Measurements from ENCODE around the gene PHTF2.
"Not testable (repeated sequence)": the region's sequence is repeated elsewhere in the genome, so short reads cannot be mapped to it uniquely, and the experiment has no call there.

Gene PHTF2

DNA sequence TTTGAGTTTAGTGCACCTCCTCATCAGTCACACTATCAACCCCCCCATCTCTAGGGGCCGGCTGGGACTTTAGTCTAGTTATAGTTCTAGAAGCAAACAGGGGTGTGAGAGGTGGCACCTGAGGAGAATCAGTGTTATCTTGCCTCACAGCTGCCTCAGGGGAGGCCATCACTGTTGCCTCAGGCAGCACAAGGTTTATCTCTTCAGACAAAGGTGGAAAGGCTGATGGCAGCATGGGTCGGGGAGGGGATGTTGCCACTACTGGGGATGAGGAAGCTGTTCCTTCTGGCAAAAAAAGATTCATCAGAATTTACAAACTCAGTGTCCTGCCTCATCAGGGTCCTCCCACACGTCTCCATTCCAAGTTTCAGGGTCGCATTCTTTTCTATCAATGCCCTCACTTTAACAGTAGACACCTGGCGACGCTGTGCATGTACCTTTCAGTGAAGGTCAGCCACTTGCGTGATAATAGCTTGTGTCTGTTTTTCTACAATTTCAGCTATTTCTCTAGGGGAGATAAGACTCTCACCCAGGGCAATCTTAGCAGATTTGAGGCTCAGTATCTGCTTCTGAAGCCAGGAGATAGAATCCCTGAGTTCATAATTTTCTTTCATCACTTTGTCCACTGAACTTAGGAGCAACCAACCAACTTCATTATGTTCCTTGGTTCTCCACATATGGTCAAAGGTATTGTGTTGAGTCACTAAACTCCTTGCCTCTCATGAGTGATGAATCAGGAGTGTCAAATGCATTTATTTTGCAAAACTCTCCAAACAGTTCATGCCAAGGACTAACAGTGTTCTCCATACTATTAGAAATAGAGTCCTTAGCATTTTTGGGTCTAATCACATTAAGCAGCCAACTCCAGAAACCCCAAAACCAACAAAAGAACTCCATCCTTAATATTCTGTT lies 75.1 kb downstream of the PHTF2 start:
- not testable (repeated sequence) for H3K36me3 ChIP-seq (ENCODE audit: control insufficient read depth, insufficient read depth, low read length); H3K4me3 ChIP-seq (replicated peaks; ENCODE audit: low read depth, low read length); DNase-seq (ENCODE audit: extremely low read depth, insufficient read length); H3K27me3 ChIP-seq (replicated peaks; ENCODE audit: control insufficient read depth, insufficient read depth, low read length)

GRCh38 chr7:77877791-77878190 lies 79.2 kb downstream of the PHTF2 start:
- H3K27me3 ChIP-seq (replicated peaks; ENCODE audit: control insufficient read depth, insufficient read depth, low read length) = no peaks in the 10 kb centered on the region
- H3K36me3 ChIP-seq (ENCODE audit: control insufficient read depth, insufficient read depth, low read length) = no peaks in the 10 kb centered on the region; the same call in none of the 2 replicates
- no peak for TF ChIP-seq CTCF (IDR thresholded peaks at IDR 0.05; ENCODE audit: insufficient read depth, low read length, poor library complexity, severe bottlenecking)
- H3K4me3 ChIP-seq (replicated peaks; ENCODE audit: low read depth, low read length) = no peak overlapping the region
- no peak for DNase-seq (ENCODE audit: extremely low read depth, insufficient read length)

- H3K4me3 ChIP-seq (replicated peaks; ENCODE audit: low read depth, low read length) = no peak overlapping the region
- DNase-seq (ENCODE audit: extremely low read depth, insufficient read length) = no peak
These were observed 79.9 kb downstream of the PHTF2 start for GRCh38 chr7:77878500-77878899.

DNA sequence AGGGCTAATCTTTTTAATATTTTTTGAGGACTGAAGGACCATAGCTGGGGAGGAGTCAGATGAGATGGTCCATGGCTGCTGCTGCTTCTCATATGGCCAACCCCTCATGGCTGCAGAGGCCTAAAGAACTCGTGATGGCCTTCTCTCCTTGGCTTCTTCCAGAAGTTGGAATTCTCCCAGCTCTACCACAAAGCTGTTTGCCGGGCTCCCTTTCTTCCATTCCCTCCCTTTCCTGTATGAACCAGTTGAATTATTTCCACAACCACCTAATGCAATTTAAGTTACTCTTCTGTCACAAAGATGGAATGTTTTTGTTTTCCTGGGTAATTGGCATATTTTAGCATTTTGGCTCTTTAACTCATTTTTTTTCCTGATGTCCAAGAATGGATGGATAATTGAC lies 80.7 kb downstream of the PHTF2 start:
- no peaks in the 10 kb centered on the region; the same call in none of the 2 replicates for H3K36me3 ChIP-seq (ENCODE audit: control insufficient read depth, insufficient read depth, low read length)
- no peak overlapping the region for H3K4me3 ChIP-seq (replicated peaks; ENCODE audit: low read depth, low read length)
- no peak for DNase-seq (ENCODE audit: extremely low read depth, insufficient read length)
- no peak for TF ChIP-seq CTCF (IDR thresholded peaks at IDR 0.05; ENCODE audit: insufficient read depth, low read length, poor library complexity, severe bottlenecking)
- H3K27me3 ChIP-seq (replicated peaks; ENCODE audit: control insufficient read depth, insufficient read depth, low read length) = no peaks in the 10 kb centered on the region

More at GRCh38 chr7:77878500-77878899, 79.9 kb downstream of the PHTF2 start:
- TF ChIP-seq CTCF (IDR thresholded peaks at IDR 0.05; ENCODE audit: insufficient read depth, low read length, poor library complexity, severe bottlenecking) = no peak
- Histone ChIP-seq H3K27me3 (replicated peaks; ENCODE audit: control insufficient read depth, insufficient read depth, low read length) (no peaks in the 10 kb centered on the region), H3K36me3 (ENCODE audit: control insufficient read depth, insufficient read depth, low read length) (no peaks in the 10 kb centered on the region; the same call in none of the 2 replicates)

- DNase-seq (ENCODE audit: extremely low read depth, insufficient read length) = no peak
- TF ChIP-seq CTCF (IDR thresholded peaks at IDR 0.05; ENCODE audit: insufficient read depth, low read length, poor library complexity, severe bottlenecking) = no peak
- Histone ChIP-seq H3K36me3 (ENCODE audit: control insufficient read depth, insufficient read depth, low read length) (no peaks in the 10 kb centered on the region), H3K4me3 (replicated peaks; ENCODE audit: low read depth, low read length) (no peak overlapping the region), H3K27me3 (replicated peaks; ENCODE audit: control insufficient read depth, insufficient read depth, low read length) (no peaks in the 10 kb centered on the region)
These were observed 83.3 kb downstream of the PHTF2 start for GRCh38 chr7:77881871-77882270.

DNA sequence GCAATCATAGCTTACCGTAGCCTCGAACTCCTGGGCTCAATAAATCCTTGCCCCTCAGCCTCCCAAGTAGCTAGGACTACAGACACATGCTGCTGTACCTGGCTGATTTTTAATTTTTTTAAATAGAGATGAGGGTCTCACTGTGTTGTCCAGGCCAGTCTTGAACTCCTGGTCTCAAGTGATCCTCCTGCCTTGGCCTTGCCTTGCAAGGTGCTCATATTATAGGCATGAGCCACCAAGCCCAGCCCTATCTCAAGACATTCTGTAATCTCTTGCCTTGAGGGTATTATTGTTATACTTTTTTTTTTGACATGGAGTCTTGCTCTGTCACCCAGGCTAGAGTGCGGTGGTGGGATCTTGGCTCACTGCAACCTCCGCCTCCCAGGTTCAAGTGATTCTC lies 86.6 kb downstream of the PHTF2 start:
- H3K27me3 ChIP-seq (replicated peaks; ENCODE audit: control insufficient read depth, insufficient read depth, low read length) = no peaks in the 10 kb centered on the region
- no peak for DNase-seq (ENCODE audit: extremely low read depth, insufficient read length)

More for the DNA sequence above, 86.6 kb downstream of the PHTF2 start:
- no peak overlapping the region for H3K4me3 ChIP-seq (replicated peaks; ENCODE audit: low read depth, low read length)
- TF ChIP-seq CTCF (IDR thresholded peaks at IDR 0.05; ENCODE audit: insufficient read depth, low read length, poor library complexity, severe bottlenecking) = no peak
- no peaks in the 10 kb centered on the region for H3K36me3 ChIP-seq (ENCODE audit: control insufficient read depth, insufficient read depth, low read length)
